K562 (cell line): Measurements from ENCODE around the gene JADE2. TPM values are rescaled to one million over a fixed set of nuclear protein-coding genes. Genes with fewer than 3 reads are reported as not detected.

Source experiments
- CBFA2T2 ChIP-seq: fragments of 450-650 bp; conservative IDR thresholded peaks from 2 replicates; pipeline ENCODE4 v1.6.1; 2017; ENCODE audit warnings: mild to moderate bottlenecking
- CBX1 ChIP-seq: sonication (generic); IDR thresholded peaks from 2 replicates; pipeline ENCODE4 v1.6.1; 2016; ENCODE audit warnings: antibody characterized with exemption, low read depth, mild to moderate bottlenecking
- CSDE1 ChIP-seq, 2 experiments: fragments of 450-650 bp; IDR thresholded peaks; 2 replicates each; pipeline ENCODE4 v1.6.1; 2016; ENCODE audit warnings: mild to moderate bottlenecking in 1 of 2
- DNMT1 ChIP-seq: fragments of 450-650 bp; IDR thresholded peaks from 2 replicates; pipeline ENCODE4 v1.6.1; 2016; ENCODE audit warnings: antibody characterized with exemption, mild to moderate bottlenecking
- E2F6 ChIP-seq, 2 experiments: IDR thresholded peaks; 2 replicates each; pipeline ENCODE4 v1.6.1; 2011; ENCODE audit warnings: borderline replicate concordance in 1 of 2, control low read depth in 1 of 2, low read depth in 1 of 2, low read length in 1 of 2, mild to moderate bottlenecking in 1 of 2, mixed read lengths in 1 of 2, moderate library complexity in 1 of 2; ENCODE audit not compliant: insufficient read depth in 1 of 2, insufficient read length in 1 of 2, poor library complexity in 1 of 2, severe bottlenecking in 1 of 2; ENCODE audit errors: extremely low read depth in 1 of 2
- FOXK1 ChIP-seq: sonication (generic); formaldehyde crosslinking; IDR thresholded peaks from 2 replicates; pipeline ENCODE4 v1.8.0; 2022; ENCODE audit warnings: missing genetic modification reagents, mild to moderate bottlenecking, borderline replicate concordance
- NCOA1 ChIP-seq: fragments of 450-650 bp; IDR thresholded peaks from 2 replicates; pipeline ENCODE4 v1.6.1; 2016; ENCODE audit warnings: low read depth
- PYGO2 ChIP-seq: fragments of 450-650 bp; IDR thresholded peaks from 2 replicates; pipeline ENCODE4 v1.6.1; 2016; ENCODE audit warnings: mild to moderate bottlenecking, missing genetic modification characterization, moderate library complexity, missing compliant biosample characterization
- SNRNP70 ChIP-seq: fragments of 200-400 bp; formaldehyde crosslinking; optimal IDR thresholded peaks from 2 replicates; pipeline ENCODE3; 2017; ENCODE audit warnings: low read depth, low read length
- SP2 ChIP-seq: IDR thresholded peaks from 2 replicates; pipeline ENCODE4 v1.6.1; 2011; ENCODE audit warnings: mild to moderate bottlenecking, low read depth, low read length, moderate library complexity; ENCODE audit not compliant: poor library complexity, severe bottlenecking; ENCODE audit errors: extremely low read depth
- TCF7L2 ChIP-seq: fragments of 150-350 bp; IDR thresholded peaks from 2 replicates; pipeline ENCODE4 v1.6.1; 2016; ENCODE audit warnings: low read depth, mild to moderate bottlenecking, low read length, moderate library complexity
- ZC3H8 ChIP-seq: fragments of 450-650 bp; IDR thresholded peaks from 2 replicates; pipeline ENCODE4 v1.6.1; 2017
- ZHX1 ChIP-seq: fragments of 150-350 bp; conservative IDR thresholded peaks from 2 replicates; pipeline ENCODE4 v1.6.1; 2014; ENCODE audit warnings: low read length
- ZNF717 ChIP-seq: fragments of 250-450 bp; sonication (Bioruptor Pico); IDR thresholded peaks from 2 replicates; pipeline ENCODE4 v1.5.0; 2021
- polyA plus RNA-seq, 8 experiments: library from polyadenylated mRNA; depleted of rRNA in 4 of 8; stranded (reverse) in 5 of 8; unstranded in 3 of 8; fragments of >200 nt; fragmentation: Nextera tagmentation in 2 of 8; fragmentation: Illumina TruSeq in 1 of 8; extraction: Ambion mirVana in 2 of 8; extraction: Trizol in 1 of 8; gene quantifications; 2 replicates each; pipeline versions ENCODE4 v1.2.1 to v1.2.3, GENCODE V29; 2011 to 2014; ENCODE audit warnings: inconsistent platforms in 1 of 8, missing spikeins in 1 of 8
- total RNA-seq, 7 experiments: library from RNA; depleted of rRNA in 6 of 7; stranded (reverse); fragments of >200 nt in 6 of 7; fragmentation: Illumina TruSeq in 2 of 7; extraction: Trizol in 2 of 7; gene quantifications; 2 replicates each; pipeline versions ENCODE4 v1.2.1 to v1.2.3, GENCODE V29; 2011 to 2021; ENCODE audit warnings: low replicate concordance in 1 of 7
- TF ChIP-seq, protein P1 (sequence below): fragments of 450-650 bp; IDR thresholded peaks from 2 replicates; pipeline ENCODE4 v1.6.1; 2014; ENCODE audit warnings: low read depth, mild to moderate bottlenecking, moderate library complexity, borderline replicate concordance
- TF ChIP-seq, protein P2 (sequence below): sonication (generic); formaldehyde crosslinking; IDR thresholded peaks from 2 replicates; pipeline ENCODE4 v1.8.0; 2022; ENCODE audit warnings: missing genetic modification reagents, mild to moderate bottlenecking, moderate library complexity, borderline replicate concordance
- TF ChIP-seq, protein P3 (sequence below), 2 experiments: fragments of 450-650 bp; IDR thresholded peaks; 2 replicates each; pipeline ENCODE4 v1.6.1; 2016
- TF ChIP-seq, protein P4 (sequence below): sonication (generic); formaldehyde crosslinking; IDR thresholded peaks from 2 replicates; pipeline ENCODE4 v1.9.0; 2022; ENCODE audit warnings: mild to moderate bottlenecking, missing genetic modification reagents

Gene JADE2
- total and polyA plus RNA-seq, 9 of the 15 experiments (the other 6 are each of a cell fraction or from before 2014, with no cell fraction given) = 0.50 to 23.3 (median 9.1) TPM

DNA sequence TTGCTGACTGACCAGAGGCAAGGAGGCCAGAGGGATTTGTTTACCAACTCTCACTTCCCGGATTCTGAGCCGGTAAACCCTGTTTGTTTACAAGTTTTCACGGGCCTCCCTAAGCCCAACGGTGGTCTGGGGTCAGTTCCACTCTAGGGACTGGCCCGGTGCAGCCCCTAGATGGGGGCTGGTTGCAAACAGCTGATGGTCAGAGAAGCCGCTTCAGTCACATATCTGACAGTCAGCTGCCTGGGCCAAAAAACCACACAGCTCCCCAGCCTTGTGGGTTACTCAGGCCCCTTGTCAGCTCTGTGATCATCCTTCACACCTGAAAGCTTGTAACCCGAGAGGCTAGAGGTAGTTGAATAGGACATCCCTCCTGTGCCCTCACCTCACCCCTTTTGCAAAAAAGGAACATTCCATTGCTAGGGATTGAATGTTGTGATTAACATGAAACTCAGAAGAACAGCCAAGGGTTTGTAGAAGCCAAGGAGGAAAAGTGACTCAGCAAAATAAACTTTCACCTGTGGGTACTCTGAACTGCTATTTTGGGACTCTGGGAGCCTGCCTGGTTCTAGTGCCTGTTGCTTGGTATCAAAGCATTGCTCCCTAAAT is 66.8 kb downstream of the JADE2 start (continued):
- TF ChIP-seq E2F6 (IDR thresholded peaks at IDR 0.05; ENCODE audit: borderline replicate concordance in 1 of 2, extremely low read depth in 1 of 2, insufficient read depth in 1 of 2, insufficient read length in 1 of 2, low read depth in 1 of 2, low read length in 1 of 2, poor library complexity in 1 of 2, severe bottlenecking in 1 of 2) = no peak
- TF ChIP-seq FOXK1 (CRISPR knock-in tag) = no peak
- TF ChIP-seq SNRNP70 = no peak
- TF ChIP-seq PYGO2 = no peak
- TF ChIP-seq CSDE1 (IDR thresholded peaks at IDR 0.05) = no peak
- TF ChIP-seq CBFA2T2 = no peak
- TF ChIP-seq ZHX1 = no peak
- TF ChIP-seq SP2 = no peak
- TF ChIP-seq, protein P1, sequence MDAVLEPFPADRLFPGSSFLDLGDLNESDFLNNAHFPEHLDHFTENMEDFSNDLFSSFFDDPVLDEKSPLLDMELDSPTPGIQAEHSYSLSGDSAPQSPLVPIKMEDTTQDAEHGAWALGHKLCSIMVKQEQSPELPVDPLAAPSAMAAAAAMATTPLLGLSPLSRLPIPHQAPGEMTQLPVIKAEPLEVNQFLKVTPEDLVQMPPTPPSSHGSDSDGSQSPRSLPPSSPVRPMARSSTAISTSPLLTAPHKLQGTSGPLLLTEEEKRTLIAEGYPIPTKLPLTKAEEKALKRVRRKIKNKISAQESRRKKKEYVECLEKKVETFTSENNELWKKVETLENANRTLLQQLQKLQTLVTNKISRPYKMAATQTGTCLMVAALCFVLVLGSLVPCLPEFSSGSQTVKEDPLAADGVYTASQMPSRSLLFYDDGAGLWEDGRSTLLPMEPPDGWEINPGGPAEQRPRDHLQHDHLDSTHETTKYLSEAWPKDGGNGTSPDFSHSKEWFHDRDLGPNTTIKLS = no peak
- no peak for TF ChIP-seq DNMT1
- TF ChIP-seq CBX1 = no peak
- no peak for TF ChIP-seq TCF7L2
- no peak for TF ChIP-seq ZC3H8
- TF ChIP-seq, protein P2, sequence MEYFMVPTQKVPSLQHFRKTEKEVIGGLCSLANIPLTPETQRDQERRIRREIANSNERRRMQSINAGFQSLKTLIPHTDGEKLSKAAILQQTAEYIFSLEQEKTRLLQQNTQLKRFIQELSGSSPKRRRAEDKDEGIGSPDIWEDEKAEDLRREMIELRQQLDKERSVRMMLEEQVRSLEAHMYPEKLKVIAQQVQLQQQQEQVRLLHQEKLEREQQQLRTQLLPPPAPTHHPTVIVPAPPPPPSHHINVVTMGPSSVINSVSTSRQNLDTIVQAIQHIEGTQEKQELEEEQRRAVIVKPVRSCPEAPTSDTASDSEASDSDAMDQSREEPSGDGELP (CRISPR knock-in tag) = peak; percentile 59; the same call in 1 of the 2 replicates
- TF ChIP-seq, protein P3, sequence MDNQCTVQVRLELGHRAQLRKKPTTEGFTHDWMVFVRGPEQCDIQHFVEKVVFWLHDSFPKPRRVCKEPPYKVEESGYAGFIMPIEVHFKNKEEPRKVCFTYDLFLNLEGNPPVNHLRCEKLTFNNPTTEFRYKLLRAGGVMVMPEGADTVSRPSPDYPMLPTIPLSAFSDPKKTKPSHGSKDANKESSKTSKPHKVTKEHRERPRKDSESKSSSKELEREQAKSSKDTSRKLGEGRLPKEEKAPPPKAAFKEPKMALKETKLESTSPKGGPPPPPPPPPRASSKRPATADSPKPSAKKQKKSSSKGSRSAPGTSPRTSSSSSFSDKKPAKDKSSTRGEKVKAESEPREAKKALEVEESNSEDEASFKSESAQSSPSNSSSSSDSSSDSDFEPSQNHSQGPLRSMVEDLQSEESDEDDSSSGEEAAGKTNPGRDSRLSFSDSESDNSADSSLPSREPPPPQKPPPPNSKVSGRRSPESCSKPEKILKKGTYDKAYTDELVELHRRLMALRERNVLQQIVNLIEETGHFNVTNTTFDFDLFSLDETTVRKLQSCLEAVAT (IDR thresholded peaks at IDR 0.05) = 0 out of 4 replicates have a peak, but pooled peaks of 1 of the 2 experiments have one; percentile 19
- no peak for TF ChIP-seq ZNF717
- TF ChIP-seq NCOA1 = no peak
- TF ChIP-seq, protein P4, sequence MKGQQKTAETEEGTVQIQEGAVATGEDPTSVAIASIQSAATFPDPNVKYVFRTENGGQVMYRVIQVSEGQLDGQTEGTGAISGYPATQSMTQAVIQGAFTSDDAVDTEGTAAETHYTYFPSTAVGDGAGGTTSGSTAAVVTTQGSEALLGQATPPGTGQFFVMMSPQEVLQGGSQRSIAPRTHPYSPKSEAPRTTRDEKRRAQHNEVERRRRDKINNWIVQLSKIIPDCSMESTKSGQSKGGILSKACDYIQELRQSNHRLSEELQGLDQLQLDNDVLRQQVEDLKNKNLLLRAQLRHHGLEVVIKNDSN (CRISPR knock-in tag) = no peak
